HT1080 (cell line): ENCODE measurements around the gene BRD3. TPM values are rescaled to one million over a fixed set of nuclear protein-coding genes. Genes with fewer than 3 reads are reported as not detected.
A peak's percentile ranks its signal among the peaks of the same experiment; 100 is the strongest.
"Not testable (repeated sequence)": the region's sequence is repeated elsewhere in the genome, so short reads cannot be mapped to it uniquely, and the experiment has no call there.

Experiments used
- DNase-seq: peaks from one replicate; pipeline ENCODE4 v3.0.0-alpha.2; 2015; ENCODE audit warnings: low read depth
- total RNA-seq: library from RNA; depleted of rRNA; stranded (reverse); fragments of >200 nt; shearing (Covaris generic); gene quantifications from 2 replicates; pipeline ENCODE4 v1.2.3, GENCODE V29; 2014

The BRD3 gene
- total RNA-seq, 1 experiment from 2014 or later, result 10.1 TPM

GRCh38 chr9:133993635-133994253, 74.1 kb downstream of the BRD3 start:
- DNase-seq, result no peak

DNA sequence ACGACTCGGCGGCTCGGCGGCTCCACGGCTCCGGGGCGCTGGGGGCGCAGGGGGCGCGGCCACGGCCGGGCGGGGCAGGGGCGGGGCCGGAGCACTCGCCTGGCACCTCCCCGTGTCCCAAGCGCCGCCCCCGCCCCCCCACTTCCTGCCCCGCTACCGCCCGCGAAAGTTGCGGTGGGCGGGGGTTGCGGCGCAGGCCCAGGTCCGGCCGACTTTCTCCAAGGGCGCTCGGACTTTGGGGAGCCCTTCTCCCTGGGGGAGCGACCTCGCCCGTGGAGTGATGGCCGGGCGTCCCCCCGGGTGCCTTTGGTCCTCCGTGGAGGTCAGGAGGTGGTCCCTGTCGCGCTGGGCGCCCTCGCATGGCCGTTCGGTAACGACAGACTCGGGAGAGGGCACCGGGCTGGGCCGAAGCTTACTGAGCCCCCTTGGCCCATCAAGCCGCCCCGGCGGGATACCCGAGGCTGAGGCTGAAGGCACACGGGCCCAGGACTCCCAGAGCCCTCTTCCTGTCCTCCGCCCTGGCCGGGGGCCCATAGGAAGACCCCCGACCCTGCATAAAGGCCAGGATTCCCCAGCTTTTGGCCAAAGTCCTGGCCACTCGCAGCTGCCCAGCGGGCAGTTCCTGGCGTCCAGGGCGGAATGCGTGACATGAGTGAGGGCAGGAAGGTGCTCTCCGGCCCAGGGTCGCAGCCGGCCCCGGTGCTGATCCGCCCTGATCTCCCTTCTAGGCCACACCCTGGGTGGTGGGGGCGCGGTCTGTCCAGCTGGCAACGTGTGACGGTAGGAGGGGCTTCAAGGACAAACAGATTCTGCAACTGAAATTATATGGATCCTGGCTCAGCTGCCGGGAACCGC, 74.8 kb downstream of the BRD3 start:
- peak; percentile 88 for DNase-seq

DNA sequence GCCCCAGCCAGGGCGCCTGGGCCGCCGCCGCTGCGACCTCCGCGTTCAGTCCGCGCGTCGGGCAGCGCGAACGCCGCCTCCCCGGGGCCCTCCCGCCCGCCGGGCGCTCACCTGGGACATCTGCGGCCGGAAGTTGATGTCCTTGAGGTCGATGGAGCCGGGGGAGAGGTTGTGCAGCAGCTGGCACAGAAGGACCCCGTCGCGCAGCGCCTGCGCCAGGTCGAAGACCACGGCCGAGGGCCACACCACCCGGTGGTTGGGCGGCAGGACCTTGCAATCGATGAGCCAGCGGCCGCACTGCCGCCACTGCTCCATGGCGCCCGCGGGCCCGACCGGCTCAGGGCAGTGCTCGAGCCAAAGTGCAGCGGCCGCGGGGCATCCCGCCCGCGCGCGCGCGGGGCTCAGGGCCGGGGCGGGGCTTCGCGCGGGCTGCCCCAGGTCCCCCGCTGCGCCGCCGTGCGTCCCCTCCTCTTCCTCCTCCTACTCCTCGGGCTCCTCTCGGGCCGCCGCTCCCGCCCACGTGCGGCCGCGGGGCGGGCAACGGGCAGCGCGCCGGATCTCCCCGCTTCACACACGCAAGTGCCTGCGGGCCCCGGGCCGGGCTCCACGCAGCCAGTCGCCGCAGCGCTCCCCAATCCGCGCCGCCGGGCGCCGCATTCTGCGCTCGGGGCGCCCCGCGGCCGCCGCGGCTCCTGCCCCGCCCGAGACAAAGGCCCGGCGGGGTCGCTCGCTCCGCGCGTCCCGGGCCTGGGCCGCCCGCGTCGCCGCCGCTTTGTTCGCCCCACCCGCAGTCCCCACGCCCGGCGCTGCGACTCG, 75.7 kb downstream of the BRD3 start, which contains the start of gene VAV2:
VAV2 (minus strand) TSS at position 361 of the 816 bp plus-strand sequence; CDS start at position 315, 46 bp downstream.
- DNase-seq, result peak; percentile 46

DNA sequence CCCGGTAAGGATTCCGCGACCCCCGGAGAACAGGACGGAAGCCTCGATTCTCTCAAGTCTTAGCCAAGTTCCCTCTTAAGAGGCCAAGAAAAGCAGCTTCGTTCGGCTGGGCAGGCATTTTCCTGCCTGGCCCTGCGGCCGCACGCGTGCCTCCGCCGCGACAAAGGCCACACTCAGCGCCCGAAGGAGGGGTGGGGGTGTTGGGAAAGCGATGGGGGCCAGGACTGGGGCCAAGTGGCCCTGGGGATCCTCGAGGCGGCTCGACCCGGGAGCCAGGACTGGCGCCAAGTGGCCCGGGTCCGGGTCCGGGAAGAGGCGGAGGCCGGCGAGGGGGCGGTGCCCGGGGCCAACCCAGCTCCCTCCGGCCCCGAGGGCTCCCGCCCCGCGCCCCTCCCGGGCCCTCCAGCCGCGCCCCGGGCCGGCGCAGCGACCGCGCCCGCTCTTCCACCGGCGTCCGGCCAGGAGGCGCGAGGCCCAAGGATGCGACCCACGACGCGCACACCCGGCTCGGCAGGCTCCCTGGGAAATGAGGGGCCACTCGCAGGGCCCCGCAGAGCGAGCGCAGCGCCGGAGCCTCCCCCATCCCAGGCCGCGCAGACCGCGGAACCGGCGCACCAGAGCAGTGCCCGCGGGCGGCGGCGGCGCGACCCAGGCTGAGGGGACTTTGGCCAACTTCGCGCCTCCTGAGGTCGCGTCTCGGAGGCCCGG, 76.5 kb downstream of the BRD3 start:
- DNase-seq, result no peak

DNA sequence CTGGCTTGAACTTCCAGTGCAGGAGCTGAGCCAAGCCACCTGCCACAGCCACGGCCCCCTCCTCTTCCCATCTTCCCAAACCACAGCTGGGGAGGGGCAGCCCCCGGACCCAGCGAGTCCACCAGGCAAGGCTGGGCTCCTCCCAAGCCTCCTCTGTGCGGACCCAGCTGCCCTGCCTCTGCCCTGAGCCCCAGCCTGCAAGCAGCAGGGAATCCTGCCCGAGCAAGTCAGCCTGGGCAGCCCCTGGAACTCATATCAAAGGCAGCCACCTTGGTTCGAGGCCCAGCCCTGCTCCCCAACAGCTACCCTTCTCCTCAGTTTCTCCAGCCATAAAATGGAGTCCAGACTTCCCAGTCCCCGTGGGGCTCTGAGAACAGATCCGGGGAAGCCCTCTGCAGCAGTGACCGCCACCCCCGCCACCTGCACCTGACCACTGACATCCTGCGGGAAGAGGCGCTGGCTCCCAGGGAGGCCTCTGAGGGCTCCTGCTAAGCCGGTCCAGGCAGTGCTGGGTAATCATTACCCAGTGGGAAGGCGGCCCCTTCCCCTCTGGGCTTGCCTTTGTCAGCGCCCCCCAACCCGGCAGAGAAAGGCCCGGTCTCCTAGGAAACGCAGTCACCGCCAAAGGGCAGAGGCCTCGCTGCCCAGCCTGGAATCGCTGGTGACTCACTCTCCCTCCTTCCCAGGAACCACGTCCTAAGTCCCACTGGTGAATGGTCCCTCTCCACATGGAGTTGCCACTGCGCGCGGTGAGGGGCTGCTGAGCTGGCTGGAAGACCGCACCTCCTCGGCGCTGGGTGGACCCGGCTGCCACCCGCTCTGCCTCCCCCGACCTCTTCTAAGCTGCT, 77.2 kb downstream of the BRD3 start:
- peak; percentile 78 for DNase-seq

GRCh38 chr9:133989625-133990365, 78.0 kb downstream of the BRD3 start:
- no peak for DNase-seq

GRCh38 chr9:133988771-133989170, 79.1 kb downstream of the BRD3 start:
- DNase-seq, result not testable (repeated sequence)

DNA sequence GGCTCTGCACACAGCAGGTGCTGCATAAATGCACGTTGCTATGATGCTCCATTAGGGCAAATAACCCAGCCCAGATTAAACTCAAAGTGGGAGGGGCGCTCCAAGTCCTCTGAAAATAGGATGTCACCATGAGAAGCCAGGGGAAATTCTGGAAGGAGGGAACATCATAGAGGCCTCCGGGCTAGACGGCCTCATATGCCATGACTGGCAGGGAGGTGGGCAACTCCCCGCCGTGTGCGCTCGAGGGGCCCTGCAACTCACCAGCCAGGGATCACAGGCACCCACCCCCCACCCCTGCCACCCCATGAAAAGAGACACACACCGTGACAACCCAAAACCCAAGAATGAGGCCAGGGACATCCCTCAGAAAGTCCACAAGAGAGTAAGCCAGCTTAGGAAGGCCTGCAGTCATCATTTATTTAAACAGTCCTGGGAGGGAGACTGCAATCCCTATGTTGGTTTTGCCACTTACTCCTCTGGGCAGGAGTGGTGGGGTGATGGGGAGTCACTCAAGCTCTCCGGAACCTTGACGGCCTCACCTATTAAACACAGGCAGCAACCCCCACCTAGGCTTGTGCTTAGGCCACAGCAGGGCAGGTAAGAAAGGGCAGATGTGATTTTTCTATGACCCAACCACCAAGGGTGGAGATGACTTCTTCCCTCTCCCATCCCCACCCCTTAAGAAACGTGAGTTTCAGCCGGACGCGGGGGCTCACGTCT, 79.7 kb downstream of the BRD3 start:
- no peak for DNase-seq

- DNase-seq, result no peak
Measured at GRCh38 chr9:133987446-133987788, 80.4 kb downstream of the BRD3 start.

DNA sequence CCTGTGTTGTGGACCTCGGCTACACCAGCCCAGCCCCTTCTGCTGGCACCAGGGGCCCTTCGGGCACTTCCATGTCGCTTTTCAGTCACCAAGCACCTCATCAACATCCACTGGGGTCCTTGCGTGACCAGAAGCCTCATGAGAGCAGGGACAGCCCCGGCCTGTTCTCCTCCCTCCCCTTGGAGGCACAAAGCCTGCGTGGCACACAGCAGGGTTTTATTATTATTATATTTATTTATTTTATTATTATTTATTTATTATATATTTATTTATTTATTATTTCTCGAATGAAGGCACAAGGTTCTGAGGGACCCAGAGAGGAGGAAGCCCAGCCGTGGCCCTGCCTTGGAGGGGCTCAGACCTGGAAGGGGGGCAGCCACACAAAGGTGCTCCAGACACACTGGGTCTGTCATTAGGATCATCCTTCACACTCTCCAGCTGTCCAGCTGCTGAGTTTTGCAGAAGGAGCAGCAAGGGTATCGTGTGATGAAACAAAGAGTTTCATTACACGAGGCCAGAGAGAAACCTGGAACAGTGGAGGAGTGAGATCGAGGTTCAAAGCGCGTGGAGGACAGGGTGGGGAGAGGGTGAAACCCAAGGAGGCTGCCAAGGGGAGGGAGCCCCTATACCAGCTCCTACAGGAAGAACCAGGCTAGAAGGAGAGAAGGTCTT, 80.9 kb downstream of the BRD3 start:
- DNase-seq, result no peak

GRCh38 chr9:133986061-133986460, 81.8 kb downstream of the BRD3 start:
- no peak for DNase-seq

GRCh38 chr9:133982971-133983720, 84.7 kb downstream of the BRD3 start:
- no peak for DNase-seq

- no peak for DNase-seq
Measured at GRCh38 chr9:133981958-133982681, 85.7 kb downstream of the BRD3 start.

GRCh38 chr9:133981589-133981957, 86.3 kb downstream of the BRD3 start:
- DNase-seq, result no peak

GRCh38 chr9:133980864-133981588, 86.8 kb downstream of the BRD3 start:
- no peak for DNase-seq
